ENCODE results near the gene ADCK1. TPM values are rescaled to one million over a fixed set of nuclear protein-coding genes. Genes with fewer than 3 reads are reported as not detected.
"Not testable (repeated sequence)": the region's sequence is repeated elsewhere in the genome, so short reads cannot be mapped to it uniquely, and the experiment has no call there.

Gene ADCK1
- polyA plus RNA-seq, 4 donors = 7.6 to 12.8 (median 10.0) TPM

- DNase-seq (ENCODE audit: low read depth in 4 of 4, low spot score in 2 of 4) = no peak
These were observed 5.8 kb downstream of the ADCK1 start for GRCh38 chr14:77805706-77806105.

- DNase-seq (ENCODE audit: low read depth in 4 of 4, low spot score in 2 of 4) = no peak
These were observed 8.3 kb downstream of the ADCK1 start for GRCh38 chr14:77808250-77808649.

DNA sequence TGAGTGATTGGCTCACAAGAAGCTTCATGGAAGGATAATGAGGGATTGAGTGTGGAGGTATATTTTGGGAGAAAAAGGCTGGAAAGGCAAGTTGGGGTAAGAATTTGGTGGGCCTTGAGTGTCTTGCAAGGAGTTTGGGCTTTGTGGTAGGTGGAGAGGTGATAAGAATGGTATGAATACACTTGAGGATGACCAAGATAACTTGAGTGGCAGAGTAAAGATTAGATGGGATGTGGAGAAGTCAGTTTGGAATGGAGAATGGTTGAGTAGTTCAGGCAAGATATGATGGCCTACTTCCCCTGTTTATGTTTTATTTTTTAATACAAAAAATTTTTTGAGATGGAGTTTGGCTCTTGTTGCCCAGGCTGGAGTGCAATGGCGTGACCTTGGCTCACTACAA is 9.1 kb downstream of the ADCK1 start:
- no peak for DNase-seq (ENCODE audit: low read depth in 4 of 4, low spot score in 2 of 4)

- DNase-seq (ENCODE audit: low read depth in 4 of 4, low spot score in 2 of 4) = no peak
These were observed 12.1 kb downstream of the ADCK1 start for GRCh38 chr14:77812028-77812427.

DNA sequence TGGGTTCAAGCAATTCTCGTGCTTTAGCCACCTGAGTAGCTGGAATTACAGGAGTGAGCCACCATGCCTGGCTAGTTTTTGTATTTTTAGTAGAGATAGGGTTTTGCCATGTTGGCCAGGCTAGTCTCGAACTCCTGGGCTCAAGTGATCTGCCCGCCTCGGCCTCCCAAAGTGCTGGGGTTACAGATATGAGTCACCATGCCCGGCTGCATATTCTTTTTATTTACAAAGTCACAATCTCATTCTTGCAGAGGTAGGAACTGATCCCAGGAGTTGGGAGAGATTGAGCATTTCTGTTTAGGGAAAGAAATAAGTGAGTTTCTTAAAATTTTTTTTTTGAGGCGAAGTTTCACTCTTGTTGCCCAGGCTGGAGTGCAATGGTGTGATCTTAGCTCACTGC is 12.8 kb downstream of the ADCK1 start:
- not testable (repeated sequence) for DNase-seq (ENCODE audit: low read depth in 4 of 4, low spot score in 2 of 4)

DNA sequence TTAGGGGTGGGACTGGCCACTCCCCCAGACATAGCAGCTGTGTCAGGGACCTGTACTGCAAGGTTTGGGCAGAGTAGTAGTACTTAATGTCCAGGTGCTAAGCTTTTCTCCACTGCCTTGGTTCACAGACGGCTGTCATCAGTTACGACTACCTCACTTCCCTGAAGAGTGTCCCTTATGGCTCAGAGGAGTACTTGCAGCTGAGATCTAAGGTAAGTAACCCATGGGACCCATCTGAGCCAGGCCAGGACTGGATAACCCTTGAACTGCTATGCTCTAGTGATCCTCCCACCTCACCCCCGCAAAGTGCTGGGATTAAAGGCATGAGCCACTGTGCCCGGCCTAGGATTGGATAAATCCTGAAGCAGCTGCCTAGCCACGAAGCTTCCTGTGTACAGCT is 22.4 kb downstream of the ADCK1 start:
- DNase-seq (ENCODE audit: low read depth in 4 of 4, low spot score in 2 of 4) = no peak

GRCh38 chr14:77822741-77823140 is 22.8 kb downstream of the ADCK1 start:
- DNase-seq (ENCODE audit: low read depth in 4 of 4, low spot score in 2 of 4) = no peak

DNA sequence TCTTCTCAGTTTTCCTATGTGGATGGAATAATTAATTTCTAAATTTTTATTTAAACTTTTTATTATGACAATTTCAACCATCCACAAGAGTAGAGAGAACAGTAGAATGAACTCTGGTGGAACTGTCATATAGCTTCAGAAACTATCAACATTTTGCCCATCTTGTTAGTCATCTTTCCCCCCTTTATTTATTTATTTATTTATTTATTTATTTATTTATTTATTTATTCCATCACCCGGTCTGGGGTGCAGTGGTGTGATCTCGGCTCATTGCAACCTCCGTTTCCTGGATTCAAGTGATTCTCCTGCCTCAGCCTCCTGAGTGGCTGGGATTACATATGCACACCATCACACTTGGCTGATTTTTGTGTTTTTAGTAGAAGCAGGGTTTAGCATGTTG is 23.5 kb downstream of the ADCK1 start:
- no peak for DNase-seq (ENCODE audit: low read depth in 4 of 4, low spot score in 2 of 4)

GRCh38 chr14:77825895-77826519 is 26.1 kb downstream of the ADCK1 start:
- DNase-seq (ENCODE audit: low read depth in 4 of 4, low spot score in 2 of 4) = no peak

- no peak for DNase-seq (ENCODE audit: low read depth in 4 of 4, low spot score in 2 of 4)
These were observed 30.8 kb downstream of the ADCK1 start for GRCh38 chr14:77830692-77831091.

DNA sequence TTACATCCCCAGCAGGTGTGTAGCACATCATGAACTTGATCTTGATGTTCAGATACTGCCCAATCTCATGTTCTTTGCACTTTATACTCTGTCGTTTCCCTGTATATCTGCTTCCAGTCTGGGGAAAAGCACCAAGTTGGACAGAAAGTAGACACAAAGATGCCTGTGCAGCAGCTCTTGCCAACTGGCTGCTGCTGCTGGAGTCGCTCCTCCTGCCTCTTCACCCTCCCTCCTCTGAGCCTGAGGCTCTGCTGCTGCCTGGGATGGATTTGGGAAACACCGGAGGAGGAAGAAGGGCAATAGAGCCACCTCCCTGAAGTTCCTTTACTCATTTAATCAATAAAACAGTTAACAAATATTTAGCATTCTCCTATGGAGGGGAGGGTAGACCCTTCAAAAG is 32.4 kb downstream of the ADCK1 start:
- DNase-seq (ENCODE audit: low read depth in 4 of 4, low spot score in 2 of 4) = no peak

DNA sequence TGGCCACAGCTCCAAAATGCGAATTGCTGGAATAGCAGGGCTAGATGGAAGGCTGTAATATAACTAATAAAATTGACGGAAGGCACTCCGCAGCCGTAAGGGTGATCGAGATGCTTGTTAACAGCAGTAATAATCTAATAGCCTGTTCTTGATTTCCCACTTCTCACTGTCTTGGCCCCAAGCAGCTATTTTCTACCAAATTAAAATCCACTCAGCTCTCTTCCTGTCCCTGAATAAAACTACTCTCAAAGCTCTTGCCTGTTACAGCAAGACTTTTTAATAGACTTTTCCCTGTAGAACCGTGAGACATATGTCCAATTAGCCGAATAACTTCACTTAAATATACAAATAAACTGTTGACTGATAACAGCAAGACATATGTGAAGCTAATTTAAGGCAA is 38.0 kb downstream of the ADCK1 start:
- no peak for DNase-seq (ENCODE audit: low read depth in 4 of 4, low spot score in 2 of 4)

GRCh38 chr14:77838831-77839511 is 39.1 kb downstream of the ADCK1 start:
- DNase-seq (ENCODE audit: low read depth in 4 of 4, low spot score in 2 of 4) = no peak

DNA sequence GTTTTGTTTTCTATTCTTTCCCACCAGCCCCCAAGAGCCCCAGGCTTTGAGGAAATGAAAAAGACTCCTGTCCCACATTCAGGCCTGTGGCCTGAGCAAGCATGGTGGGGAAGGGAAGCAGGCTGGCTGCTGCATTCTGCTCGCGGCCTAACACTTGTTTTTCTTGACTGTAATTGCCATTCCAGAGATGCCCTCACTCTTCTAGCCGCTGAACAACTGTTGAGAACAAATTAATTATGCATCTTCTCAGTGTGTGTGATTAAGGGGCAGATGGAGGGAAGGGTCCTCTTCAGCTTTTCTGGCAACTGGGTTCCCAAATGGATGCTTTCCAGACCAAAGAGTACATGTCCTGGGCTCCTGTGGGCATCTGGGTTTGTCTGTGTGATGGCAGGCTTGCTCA is 43.3 kb downstream of the ADCK1 start:
- no peak for DNase-seq (ENCODE audit: low read depth in 4 of 4, low spot score in 2 of 4)

- no peak for DNase-seq (ENCODE audit: low read depth in 4 of 4, low spot score in 2 of 4)
These were observed 43.7 kb downstream of the ADCK1 start for GRCh38 chr14:77843651-77844050.

GRCh38 chr14:77844802-77845201 is 44.9 kb downstream of the ADCK1 start:
- no peak for DNase-seq (ENCODE audit: low read depth in 4 of 4, low spot score in 2 of 4)

DNA sequence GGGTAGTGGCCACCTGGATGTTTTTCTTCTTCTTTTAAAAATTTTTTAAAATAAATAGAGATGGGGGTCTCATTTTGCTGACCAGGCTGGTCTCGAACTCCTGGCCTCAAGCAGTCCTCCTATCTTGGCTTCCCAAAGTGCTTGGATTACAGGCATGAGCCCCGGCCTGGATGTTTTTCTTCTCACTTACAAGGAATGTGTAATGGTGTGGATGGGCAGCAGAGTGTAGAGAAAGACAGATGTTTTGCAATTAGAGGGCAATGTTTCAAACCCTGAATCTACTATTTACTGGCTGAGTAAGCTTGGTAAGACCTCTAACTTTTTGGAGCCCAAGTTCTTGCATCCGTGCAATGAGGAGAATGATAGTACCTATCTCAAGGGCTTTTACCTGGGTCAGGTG is 48.1 kb downstream of the ADCK1 start:
- no peak for DNase-seq (ENCODE audit: low read depth in 4 of 4, low spot score in 2 of 4)

GRCh38 chr14:77849711-77850110 is 49.8 kb downstream of the ADCK1 start:
- no peak for DNase-seq (ENCODE audit: low read depth in 4 of 4, low spot score in 2 of 4)

DNA sequence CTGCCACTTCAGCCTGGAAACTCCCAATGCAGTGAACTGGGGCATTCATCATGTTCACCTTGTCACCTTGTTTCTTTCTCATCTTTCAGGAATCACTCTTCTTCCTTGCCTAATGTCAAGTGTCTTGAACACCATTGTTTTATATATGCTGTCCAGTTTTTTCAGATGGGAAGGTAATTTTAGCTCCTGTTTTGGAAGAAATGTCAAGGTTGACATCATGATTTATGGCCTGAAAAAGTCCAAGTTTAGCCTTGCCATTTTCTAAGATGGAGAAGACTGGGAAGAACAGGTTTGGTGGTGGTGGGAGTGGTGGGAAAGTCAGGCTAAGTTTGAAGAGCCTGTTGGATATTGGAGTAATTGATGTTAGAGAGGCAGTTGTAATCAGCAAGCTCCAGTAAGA is 54.0 kb downstream of the ADCK1 start:
- DNase-seq (ENCODE audit: low read depth in 4 of 4, low spot score in 2 of 4) = no peak

DNA sequence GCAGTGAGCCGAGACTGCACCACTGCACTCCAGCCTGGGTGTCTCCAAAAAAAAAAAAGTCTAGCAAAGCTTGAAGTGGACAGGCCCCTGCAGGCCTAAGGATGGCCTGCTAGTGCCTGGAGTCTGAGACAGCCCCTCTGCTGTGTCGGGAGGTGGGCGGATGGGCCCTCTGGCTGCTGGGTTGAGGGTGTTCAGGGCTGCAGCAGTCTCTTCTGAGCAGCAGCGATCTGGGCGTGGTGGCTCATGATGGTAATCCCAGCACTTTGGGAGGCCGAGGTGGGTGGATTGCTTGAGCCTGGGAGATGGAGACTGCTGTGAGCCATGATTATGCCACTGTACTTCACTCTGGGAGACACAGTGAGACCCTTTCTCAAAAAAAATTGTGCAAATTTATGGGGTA is 57.0 kb downstream of the ADCK1 start:
- DNase-seq (ENCODE audit: low read depth in 4 of 4, low spot score in 2 of 4) = no peak

DNA sequence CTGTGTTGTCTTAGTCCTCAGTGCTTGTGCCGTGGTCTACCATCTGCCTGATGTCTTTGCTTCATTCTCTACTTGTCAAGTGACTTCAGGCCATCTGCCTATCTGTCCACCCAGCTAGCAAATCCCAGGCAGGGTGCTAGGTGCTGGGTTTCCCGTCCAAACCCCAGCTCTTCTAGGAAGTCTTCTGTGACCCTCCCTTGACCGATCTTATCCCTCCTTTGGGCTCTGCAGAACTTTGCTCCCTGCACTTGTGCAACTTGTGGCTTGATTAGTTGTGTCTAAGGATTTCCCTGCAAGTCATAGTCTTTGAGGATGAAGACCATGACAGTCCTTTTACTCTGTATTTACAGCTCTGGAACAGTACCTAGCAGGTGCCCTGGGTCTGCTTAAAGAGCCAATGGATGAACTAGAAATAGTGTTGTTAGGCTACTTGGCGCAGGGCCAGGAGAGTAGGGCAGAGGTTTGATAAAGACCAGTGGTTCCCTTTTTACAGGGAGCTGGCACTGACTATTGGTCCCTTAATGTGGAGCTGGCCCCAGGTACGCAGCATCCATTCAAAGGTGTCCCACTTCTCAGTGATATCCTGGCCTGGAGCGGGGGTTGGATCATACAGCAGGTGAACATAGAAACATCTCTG is 60.1 kb downstream of the ADCK1 start:
- no peak for DNase-seq (ENCODE audit: low read depth in 4 of 4, low spot score in 2 of 4)

- DNase-seq (ENCODE audit: low read depth in 4 of 4, low spot score in 2 of 4) = no peak
These were observed 61.3 kb downstream of the ADCK1 start for GRCh38 chr14:77861201-77861600.
